ENCODE results near the gene RHBDL1. TPM values are rescaled to one million over a fixed set of nuclear protein-coding genes. Genes with fewer than 3 reads are reported as not detected.

RHBDL1 gene
- total RNA-seq, 1 donor = 1.3 TPM

DNA sequence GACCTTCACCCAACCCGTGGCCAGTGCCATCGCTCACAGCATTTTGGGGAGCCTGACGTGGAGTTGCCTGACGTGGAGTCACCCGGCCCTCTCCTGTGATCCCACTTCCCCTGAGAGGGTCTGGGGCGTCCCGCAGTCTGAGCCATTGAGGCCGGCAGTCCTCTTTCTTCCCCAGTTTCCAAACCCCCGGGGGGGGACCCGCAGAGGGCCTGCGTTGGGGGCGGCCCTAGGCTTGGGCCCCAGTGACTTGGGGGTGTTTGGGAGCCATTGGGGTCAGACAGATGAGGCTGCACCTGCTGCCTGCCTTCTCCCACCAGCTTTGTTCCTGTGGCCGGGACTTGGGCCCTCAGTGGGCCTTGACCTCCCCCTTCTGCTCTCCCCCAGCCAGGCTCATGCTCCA is 5.8 kb upstream of the RHBDL1 start:
- no peak for DNase-seq (ENCODE audit: low read depth)
- TF ChIP-seq, protein P1, sequence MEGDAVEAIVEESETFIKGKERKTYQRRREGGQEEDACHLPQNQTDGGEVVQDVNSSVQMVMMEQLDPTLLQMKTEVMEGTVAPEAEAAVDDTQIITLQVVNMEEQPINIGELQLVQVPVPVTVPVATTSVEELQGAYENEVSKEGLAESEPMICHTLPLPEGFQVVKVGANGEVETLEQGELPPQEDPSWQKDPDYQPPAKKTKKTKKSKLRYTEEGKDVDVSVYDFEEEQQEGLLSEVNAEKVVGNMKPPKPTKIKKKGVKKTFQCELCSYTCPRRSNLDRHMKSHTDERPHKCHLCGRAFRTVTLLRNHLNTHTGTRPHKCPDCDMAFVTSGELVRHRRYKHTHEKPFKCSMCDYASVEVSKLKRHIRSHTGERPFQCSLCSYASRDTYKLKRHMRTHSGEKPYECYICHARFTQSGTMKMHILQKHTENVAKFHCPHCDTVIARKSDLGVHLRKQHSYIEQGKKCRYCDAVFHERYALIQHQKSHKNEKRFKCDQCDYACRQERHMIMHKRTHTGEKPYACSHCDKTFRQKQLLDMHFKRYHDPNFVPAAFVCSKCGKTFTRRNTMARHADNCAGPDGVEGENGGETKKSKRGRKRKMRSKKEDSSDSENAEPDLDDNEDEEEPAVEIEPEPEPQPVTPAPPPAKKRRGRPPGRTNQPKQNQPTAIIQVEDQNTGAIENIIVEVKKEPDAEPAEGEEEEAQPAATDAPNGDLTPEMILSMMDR (IDR thresholded peaks at IDR 0.05; ENCODE audit: insufficient read depth, low read depth, low read length) = no peak
- no peak overlapping the region for H3K4me3 ChIP-seq (ENCODE audit: low read depth, low read length)

DNA sequence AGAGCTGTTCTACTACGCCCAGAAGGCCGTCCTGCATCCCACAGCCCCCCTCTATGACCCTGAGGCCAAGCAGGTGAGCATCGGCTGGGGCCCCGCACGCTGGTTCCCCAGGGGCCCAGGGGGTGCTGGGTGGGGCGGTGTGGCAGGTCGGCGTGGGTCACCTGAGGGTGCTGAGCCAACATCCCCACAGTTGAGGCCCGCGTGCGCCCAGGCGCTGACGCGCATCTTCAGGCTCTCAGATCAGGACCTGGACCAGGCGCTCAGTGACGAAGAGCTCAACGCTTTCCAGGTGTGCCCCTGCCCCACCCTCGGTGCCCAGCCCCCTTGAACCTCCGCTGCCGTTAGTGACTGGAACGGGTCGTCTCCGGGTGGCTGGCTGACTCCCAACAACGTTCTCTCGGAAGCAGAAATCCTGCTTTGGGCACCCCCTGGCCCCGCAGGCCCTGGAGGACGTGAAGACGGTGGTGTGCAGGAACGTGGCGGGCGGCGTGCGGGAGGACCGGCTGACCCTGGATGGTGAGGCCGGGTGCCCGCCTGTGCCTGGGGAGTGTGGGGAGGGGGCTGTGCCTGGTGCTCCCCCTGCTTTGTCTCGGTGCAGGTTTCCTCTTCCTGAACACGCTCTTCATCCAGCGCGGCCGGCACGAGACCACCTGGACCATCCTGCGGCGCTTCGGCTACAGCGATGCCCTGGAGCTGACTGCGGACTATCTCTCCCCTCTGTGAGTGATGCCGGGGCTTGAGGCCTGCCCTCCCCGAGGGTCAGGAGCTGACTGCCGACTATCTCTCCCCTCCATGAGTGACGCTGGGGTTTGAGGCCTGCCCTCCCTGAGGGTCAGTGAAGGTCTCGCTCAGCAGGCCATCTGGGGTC is 4.8 kb upstream of the RHBDL1 start:
- no peak for DNase-seq (ENCODE audit: low read depth)
- TF ChIP-seq, protein P1 (IDR thresholded peaks at IDR 0.05; ENCODE audit: insufficient read depth, low read depth, low read length) = no peak
- H3K4me3 ChIP-seq (ENCODE audit: low read depth, low read length) = no peak overlapping the region

DNA sequence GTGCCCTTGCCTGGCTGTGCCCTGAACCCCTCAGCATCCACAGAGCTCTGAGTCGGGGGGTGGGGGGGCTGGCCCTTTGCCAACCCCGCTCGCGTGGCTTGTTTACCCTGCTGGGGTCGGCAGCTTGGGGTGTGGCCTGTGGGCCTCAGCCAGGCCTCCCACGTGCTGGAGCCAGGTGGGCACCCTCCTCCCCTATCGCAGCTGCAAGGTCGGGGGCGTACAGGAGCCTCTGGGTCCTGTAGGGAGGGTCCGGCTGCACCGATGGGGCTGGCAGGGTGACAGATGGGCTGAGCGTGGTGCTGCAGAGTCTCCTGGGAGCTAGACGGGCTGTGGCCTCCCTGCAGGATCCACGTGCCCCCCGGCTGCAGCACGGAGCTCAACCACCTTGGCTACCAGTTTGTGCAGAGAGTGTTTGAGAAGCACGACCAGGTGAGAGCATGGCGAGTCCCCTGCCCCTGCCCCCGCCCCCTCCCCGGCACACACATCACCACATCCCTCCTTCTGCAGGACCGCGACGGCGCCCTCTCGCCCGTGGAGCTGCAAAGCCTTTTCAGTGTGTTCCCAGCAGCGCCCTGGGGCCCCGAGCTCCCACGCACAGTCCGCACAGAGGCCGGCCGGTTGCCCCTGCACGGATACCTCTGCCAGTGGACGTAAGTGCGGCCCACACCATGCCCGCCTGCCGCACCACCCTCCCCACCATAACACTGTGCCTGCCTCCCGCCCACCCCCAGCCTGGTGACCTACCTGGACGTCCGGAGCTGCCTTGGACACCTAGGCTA is 3.9 kb upstream of the RHBDL1 start:
- H3K4me3 ChIP-seq (ENCODE audit: low read depth, low read length) = no peak overlapping the region
- TF ChIP-seq, protein P1 (IDR thresholded peaks at IDR 0.05; ENCODE audit: insufficient read depth, low read depth, low read length) = no peak
- DNase-seq (ENCODE audit: low read depth) = no peak

DNA sequence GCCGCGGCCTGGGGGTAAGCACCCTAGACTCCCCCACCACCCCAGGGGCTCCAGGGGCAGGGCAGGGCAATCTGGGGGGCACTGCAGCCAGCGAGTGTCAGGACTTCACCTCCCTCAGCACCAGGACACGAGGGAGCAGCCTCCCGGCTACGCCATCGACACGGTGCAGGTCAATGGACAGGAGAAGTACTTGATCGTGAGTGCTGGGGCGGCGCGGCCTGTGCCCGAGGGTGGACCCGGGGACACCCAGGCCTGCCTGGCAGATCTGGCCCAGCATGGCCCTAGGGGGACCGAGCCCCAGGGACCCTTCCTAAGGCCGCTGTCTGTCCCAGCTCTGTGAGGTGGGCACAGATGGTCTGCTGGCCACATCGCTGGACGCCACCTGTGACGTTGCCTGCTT is 3.1 kb upstream of the RHBDL1 start:
- no peak for DNase-seq (ENCODE audit: low read depth)
- no peak overlapping the region for H3K4me3 ChIP-seq (ENCODE audit: low read depth, low read length)
- TF ChIP-seq, protein P1 (IDR thresholded peaks at IDR 0.05; ENCODE audit: insufficient read depth, low read depth, low read length) = no peak

DNA sequence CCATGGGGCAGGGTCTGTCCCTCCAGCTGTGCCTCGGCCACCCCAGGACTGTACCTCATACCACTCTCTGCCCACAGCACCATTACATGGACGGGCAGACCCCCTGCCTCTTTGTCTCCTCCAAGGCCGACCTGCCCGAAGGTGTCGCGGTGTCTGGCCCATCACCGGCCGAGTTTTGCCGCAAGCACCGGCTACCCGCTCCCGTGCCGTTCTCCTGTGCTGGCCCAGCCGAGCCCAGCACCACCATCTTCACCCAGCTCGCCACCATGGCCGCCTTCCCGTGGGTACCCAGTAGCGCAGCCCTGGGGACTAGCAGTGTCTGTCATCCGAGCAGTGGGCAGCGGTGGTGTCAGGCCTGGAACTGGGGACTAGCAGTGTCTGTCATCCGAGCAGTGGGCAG is 2.6 kb upstream of the RHBDL1 start:
- DNase-seq (ENCODE audit: low read depth) = no peak
- no peak overlapping the region for H3K4me3 ChIP-seq (ENCODE audit: low read depth, low read length)
- TF ChIP-seq, protein P1 (IDR thresholded peaks at IDR 0.05; ENCODE audit: insufficient read depth, low read depth, low read length) = no peak

DNA sequence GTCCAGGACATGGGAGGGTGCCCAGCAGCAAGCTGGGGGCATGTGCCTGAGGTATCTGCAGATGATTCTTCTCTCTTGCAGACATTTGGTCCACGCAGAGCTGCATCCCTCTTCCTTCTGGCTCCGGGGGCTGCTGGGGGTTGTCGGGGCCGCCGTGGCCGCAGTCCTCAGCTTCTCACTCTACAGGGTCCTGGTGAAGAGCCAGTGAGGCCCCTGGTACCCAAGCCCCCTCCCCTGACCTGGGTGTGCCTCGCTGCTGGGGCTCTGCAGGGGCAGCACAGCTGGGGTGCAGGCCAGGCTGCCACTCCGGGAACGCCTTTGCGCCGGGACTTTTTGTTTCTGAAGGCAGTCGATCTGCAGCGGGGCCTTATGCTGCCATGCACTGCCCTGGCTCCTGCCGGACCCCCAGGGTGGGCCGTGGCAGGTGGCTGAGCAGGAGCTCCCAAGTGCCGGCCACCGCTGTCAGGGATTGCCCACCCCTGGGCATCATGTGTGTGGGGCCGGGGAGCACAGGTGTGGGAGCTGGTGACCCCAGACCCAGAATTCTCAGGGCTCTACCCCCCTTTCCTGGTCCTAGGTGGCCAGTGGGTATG is 2.0 kb upstream of the RHBDL1 start:
- H3K4me3 ChIP-seq (ENCODE audit: low read depth, low read length) = no peak overlapping the region
- DNase-seq (ENCODE audit: low read depth) = no peak
- TF ChIP-seq, protein P1 (IDR thresholded peaks at IDR 0.05; ENCODE audit: insufficient read depth, low read depth, low read length) = no peak
